H1 (cell line): ENCODE measurements around the gene ARSK. TPM values are rescaled to one million over a fixed set of nuclear protein-coding genes. Genes with fewer than 3 reads are reported as not detected.

Experiments used
- ASH2L ChIP-seq: fragments of 200-600, 300-600 bp; sonication (generic); IDR thresholded peaks from one replicate; pipeline ENCODE4 v1.7.1; 2017; ENCODE audit warnings: low read length
- BACH1 ChIP-seq: IDR thresholded peaks from 2 replicates; pipeline ENCODE4 v1.6.1; 2012; ENCODE audit warnings: low read length, improper control_type of control experiment
- EP300 ChIP-seq, 2 experiments: IDR thresholded peaks; 1 replicate in 1 of 2; 2 replicates in 1 of 2; pipeline ENCODE4 v1.6.1; 2011 to 2012; ENCODE audit warnings: low read depth in 2 of 2, low read length in 2 of 2, mild to moderate bottlenecking in 2 of 2, borderline replicate concordance in 1 of 2, inconsistent platforms in 1 of 2, moderate library complexity in 1 of 2
- GTF2F1 ChIP-seq: IDR thresholded peaks from 2 replicates; pipeline ENCODE4 v1.6.1; 2012; ENCODE audit warnings: low read depth, low read length, improper control_type of control experiment, borderline replicate concordance
- HDAC2 ChIP-seq, 2 experiments: fragments of 300-600 bp in 1 of 2; sonication (generic) in 1 of 2; IDR thresholded peaks; 2 replicates each; pipeline ENCODE4 v1.6.1; 2011 to 2012; ENCODE audit warnings: low read depth in 2 of 2, low read length in 2 of 2, mild to moderate bottlenecking in 2 of 2, moderate library complexity in 2 of 2, borderline replicate concordance in 1 of 2, inconsistent platforms in 1 of 2
- KDM1A ChIP-seq: fragments of 200-600, 300-600 bp; sonication (generic); IDR thresholded peaks from 2 replicates; pipeline ENCODE4 v1.7.1; 2016; ENCODE audit warnings: mild to moderate bottlenecking, low read length, borderline replicate concordance
- KDM4A ChIP-seq: IDR thresholded peaks from one replicate; pipeline ENCODE4 v1.7.1; 2012; ENCODE audit warnings: low read depth, mild to moderate bottlenecking, moderate library complexity, low read length, inconsistent platforms; ENCODE audit not compliant: severe bottlenecking
- NANOG ChIP-seq: IDR thresholded peaks from 2 replicates; pipeline ENCODE4 v1.6.1; 2011; ENCODE audit warnings: low read length, low read depth, mild to moderate bottlenecking, inconsistent platforms; ENCODE audit not compliant: insufficient read depth, poor library complexity, severe bottlenecking
- PHF8 ChIP-seq: fragments of 200-600 bp; sonication (generic); conservative IDR thresholded peaks from 2 replicates; pipeline ENCODE4 v1.7.1; 2012; ENCODE audit warnings: low read depth, mild to moderate bottlenecking, inconsistent platforms, low read length, moderate library complexity
- POLR2AphosphoS5 ChIP-seq: IDR thresholded peaks from 2 replicates; pipeline ENCODE4 v1.6.1; 2011; ENCODE audit warnings: low read depth, low read length
- POU5F1 ChIP-seq: IDR thresholded peaks from 2 replicates; pipeline ENCODE4 v1.6.1; 2011; ENCODE audit warnings: low read depth, mild to moderate bottlenecking, low read length, moderate library complexity
- RXRA ChIP-seq: IDR thresholded peaks from 2 replicates; pipeline ENCODE4 v1.6.1; 2011; ENCODE audit warnings: low read depth, mild to moderate bottlenecking, low read length, moderate library complexity; ENCODE audit not compliant: insufficient read depth
- SIN3A ChIP-seq, 2 experiments: IDR thresholded peaks in 1 of 2; conservative IDR thresholded peaks in 1 of 2; 2 replicates each; pipeline ENCODE4 v1.6.1; 2011 to 2012; ENCODE audit warnings: low read length in 2 of 2, improper control_type of control experiment in 1 of 2, low read depth in 1 of 2, mild to moderate bottlenecking in 1 of 2
- SP2 ChIP-seq: IDR thresholded peaks from 2 replicates; pipeline ENCODE4 v1.6.1; 2012; ENCODE audit warnings: mild to moderate bottlenecking, low read length, inconsistent platforms
- TBP ChIP-seq: IDR thresholded peaks from 2 replicates; pipeline ENCODE4 v1.6.1; 2011; ENCODE audit warnings: low read depth, low read length, improper control_type of control experiment
- ZNF274 ChIP-seq: IDR thresholded peaks from 2 replicates; pipeline ENCODE4 v1.7.0; 2012; ENCODE audit warnings: low read length, borderline replicate concordance; ENCODE audit errors: extremely low read depth
- polyA plus RNA-seq, 7 experiments: library from polyadenylated mRNA; depleted of rRNA in 3 of 7; stranded (reverse) in 5 of 7; unstranded in 2 of 7; fragments of >200 nt in 5 of 7; fragments of 200-250 nt in 2 of 7; gene quantifications; 1 replicate in 5 of 7; 2 replicates in 1 of 7; 4 replicates in 1 of 7; pipeline versions ENCODE4 v1.2.1 to v1.2.3, GENCODE V29; 2011 to 2013; ENCODE audit warnings: missing spikeins in 2 of 7, mixed read lengths in 2 of 7
- total RNA-seq: library from RNA; stranded (reverse); fragmentation: NEBNext Ultra II Directional; extraction: Animal tissue kit (Norgen Biotek cat#: 25700); gene quantifications from 2 replicates; pipeline ENCODE4 v1.2.1, GENCODE V29; 2021
- TF ChIP-seq, protein P1 (sequence below): IDR thresholded peaks from 2 replicates; pipeline ENCODE4 v1.6.1; 2011; ENCODE audit warnings: low read depth, mild to moderate bottlenecking, low read length; ENCODE audit not compliant: insufficient read depth
- TF ChIP-seq, protein P2 (sequence below): IDR thresholded peaks from 2 replicates; pipeline ENCODE4 v1.6.1; 2012; ENCODE audit warnings: inconsistent platforms

The ARSK gene
- total and polyA plus RNA-seq, 2 of the 8 experiments (the other 6 are each of a cell fraction or from before 2014, with no cell fraction given), result 8.4 to 14.1 TPM

DNA sequence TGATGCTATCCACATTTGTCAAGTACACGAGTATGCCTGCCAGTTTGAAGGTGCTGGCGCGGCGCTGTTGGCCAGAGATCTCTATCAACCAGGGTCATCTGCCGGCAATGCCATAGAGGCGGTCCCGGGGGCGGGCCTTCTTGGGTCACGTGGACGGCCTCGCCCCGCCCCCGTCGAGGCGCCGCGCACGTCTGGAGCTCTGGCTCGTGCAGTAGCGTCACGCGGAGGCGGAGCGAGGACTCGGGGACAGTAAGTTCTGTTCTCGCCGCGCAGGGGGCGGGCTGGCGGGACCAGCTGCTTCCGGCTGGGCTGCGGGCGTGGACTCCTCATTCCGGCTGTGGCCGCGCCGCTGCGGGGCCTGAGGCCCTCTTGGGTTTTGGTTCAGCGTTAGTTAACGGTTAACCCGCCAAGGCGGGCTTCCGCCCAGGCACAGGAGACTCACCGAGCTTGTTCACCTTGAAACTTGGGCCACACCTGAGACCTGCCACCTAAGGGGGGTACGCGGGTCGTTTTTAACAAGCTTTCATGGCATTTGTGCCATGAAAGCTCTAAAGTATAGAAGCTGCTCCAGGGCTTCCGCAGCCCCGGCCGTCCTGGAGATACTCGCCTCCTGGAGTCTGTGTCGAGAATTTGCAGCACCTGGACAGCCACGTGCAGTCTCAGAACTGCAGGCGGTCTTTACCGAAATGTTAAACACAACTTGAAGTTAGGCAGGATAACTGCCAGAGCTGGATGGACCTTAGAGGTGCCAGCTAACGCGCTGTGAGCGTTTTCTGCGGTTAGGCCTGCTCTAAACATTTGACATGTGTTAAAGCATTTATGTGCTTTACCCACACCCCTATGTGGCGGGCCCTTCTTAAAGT lies 91.9 kb downstream of the ARSK start, which contains the start of gene RFESD (continued):
- TF ChIP-seq NANOG, result no peak
- no peak for TF ChIP-seq SP2
- TF ChIP-seq EP300 (IDR thresholded peaks at IDR 0.05; ENCODE audit: borderline replicate concordance in 1 of 2, low read depth in 2 of 2, low read length in 2 of 2), result peak in 1 of 2 experiments; percentile 48; a peak in 1 of 3 replicates
- no peak; the same call in none of the 2 replicates for TF ChIP-seq TBP
- TF ChIP-seq BACH1, result peak; percentile 58
- no peak for TF ChIP-seq POU5F1
- peak; percentile 82 for TF ChIP-seq ASH2L
- TF ChIP-seq KDM4A, result peak; percentile 75
- no peak for TF ChIP-seq RXRA
- no peak for TF ChIP-seq GTF2F1
- 0 out of 4 replicates have a peak, but pooled peaks of 1 of the 2 experiments have one; percentile 64 for TF ChIP-seq SIN3A (conservative IDR thresholded peaks at IDR 0.05 in 1 of 2, IDR thresholded peaks at IDR 0.05 in 1 of 2; ENCODE audit: low read depth in 1 of 2, low read length in 2 of 2)
- TF ChIP-seq ZNF274, result no peak
- peak; percentile 2 to 83; a peak in 1 of 4 replicates for TF ChIP-seq HDAC2 (IDR thresholded peaks at IDR 0.05; ENCODE audit: borderline replicate concordance in 1 of 2, low read depth in 2 of 2, low read length in 2 of 2)
- TF ChIP-seq POLR2AphosphoS5, result peak; percentile 50
- TF ChIP-seq PHF8, result peak; percentile 69
- TF ChIP-seq, protein P1, sequence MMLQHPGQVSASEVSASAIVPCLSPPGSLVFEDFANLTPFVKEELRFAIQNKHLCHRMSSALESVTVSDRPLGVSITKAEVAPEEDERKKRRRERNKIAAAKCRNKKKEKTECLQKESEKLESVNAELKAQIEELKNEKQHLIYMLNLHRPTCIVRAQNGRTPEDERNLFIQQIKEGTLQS, result peak; percentile 68; the same call in 1 of the 2 replicates
- TF ChIP-seq KDM1A, result no peak
- TF ChIP-seq, protein P2, sequence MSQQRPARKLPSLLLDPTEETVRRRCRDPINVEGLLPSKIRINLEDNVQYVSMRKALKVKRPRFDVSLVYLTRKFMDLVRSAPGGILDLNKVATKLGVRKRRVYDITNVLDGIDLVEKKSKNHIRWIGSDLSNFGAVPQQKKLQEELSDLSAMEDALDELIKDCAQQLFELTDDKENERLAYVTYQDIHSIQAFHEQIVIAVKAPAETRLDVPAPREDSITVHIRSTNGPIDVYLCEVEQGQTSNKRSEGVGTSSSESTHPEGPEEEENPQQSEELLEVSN, result peak; percentile 76
